GM12874 (cell line): ENCODE data around the gene RGS6.

ENCODE experiments used
- CTCF ChIP-seq: IDR thresholded peaks from 2 replicates; pipeline ENCODE4 v1.5.1; 2011; ENCODE audit warnings: low read depth, mild to moderate bottlenecking, control low read depth, low read length, moderate library complexity; ENCODE audit not compliant: insufficient read depth

RGS6 gene

GRCh38 chr14:72535485-72535884 is 603.3 kb downstream of the RGS6 start:
- TF ChIP-seq CTCF, result no peak

- TF ChIP-seq CTCF, result no peak
These were observed 606.2 kb downstream of the RGS6 start for GRCh38 chr14:72538387-72538786.

GRCh38 chr14:72539661-72540315 is 607.6 kb downstream of the RGS6 start:
- TF ChIP-seq CTCF, result no peak

- TF ChIP-seq CTCF, result no peak
These were observed 608.6 kb downstream of the RGS6 start for GRCh38 chr14:72540836-72541235.

- TF ChIP-seq CTCF, result no peak
These were observed 609.3 kb downstream of the RGS6 start for GRCh38 chr14:72541546-72541945.

- TF ChIP-seq CTCF, result no peak
These were observed 611.1 kb downstream of the RGS6 start for GRCh38 chr14:72543341-72543740.

GRCh38 chr14:72544615-72545387 is 612.6 kb downstream of the RGS6 start:
- no peak for TF ChIP-seq CTCF
